ENCODE results near the gene REC114.

The REC114 gene

DNA sequence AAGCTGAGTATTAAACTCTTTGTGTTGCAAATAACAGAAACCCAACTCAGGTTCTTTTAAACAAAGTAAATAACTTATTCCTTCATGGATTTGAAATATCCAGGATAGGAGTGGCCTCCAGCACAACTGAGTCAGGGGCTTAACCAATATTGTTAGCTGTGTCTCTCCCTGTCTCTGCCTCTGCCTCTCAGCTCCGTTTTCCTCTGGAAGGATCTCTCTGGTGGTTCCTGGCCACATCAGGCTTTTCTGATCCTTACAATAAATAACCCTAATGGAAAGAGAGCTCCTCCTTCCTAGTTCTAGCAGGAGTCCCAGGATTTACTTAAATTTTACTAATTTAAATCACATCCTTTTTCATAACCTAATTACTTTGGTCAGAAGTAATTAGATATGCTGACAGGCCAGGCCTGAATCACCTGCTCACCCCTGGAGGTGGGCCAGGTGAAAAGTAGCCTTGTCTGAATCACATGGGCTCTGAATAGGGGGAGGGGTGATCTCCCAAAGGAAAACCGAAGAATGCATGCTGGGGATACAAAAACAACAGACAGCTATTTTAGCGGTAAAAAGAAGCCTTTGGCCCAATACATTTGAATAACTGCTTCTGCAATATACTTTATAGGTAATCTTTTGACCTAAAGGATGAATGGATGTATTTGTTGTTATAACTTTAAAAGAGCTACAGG is 75.4 kb downstream of the REC114 start:
- H3K4me3 ChIP-seq (ENCODE audit: low read depth, low read length): no peak overlapping the region
- in situ Hi-C loops (cut with HindIII; ENCODE audit: low sequenced_read_pairs): no loop called here
- TF ChIP-seq, protein P1, sequence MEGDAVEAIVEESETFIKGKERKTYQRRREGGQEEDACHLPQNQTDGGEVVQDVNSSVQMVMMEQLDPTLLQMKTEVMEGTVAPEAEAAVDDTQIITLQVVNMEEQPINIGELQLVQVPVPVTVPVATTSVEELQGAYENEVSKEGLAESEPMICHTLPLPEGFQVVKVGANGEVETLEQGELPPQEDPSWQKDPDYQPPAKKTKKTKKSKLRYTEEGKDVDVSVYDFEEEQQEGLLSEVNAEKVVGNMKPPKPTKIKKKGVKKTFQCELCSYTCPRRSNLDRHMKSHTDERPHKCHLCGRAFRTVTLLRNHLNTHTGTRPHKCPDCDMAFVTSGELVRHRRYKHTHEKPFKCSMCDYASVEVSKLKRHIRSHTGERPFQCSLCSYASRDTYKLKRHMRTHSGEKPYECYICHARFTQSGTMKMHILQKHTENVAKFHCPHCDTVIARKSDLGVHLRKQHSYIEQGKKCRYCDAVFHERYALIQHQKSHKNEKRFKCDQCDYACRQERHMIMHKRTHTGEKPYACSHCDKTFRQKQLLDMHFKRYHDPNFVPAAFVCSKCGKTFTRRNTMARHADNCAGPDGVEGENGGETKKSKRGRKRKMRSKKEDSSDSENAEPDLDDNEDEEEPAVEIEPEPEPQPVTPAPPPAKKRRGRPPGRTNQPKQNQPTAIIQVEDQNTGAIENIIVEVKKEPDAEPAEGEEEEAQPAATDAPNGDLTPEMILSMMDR (IDR thresholded peaks at IDR 0.05; ENCODE audit: low read depth, low read length): no peak
- no peak for DNase-seq (ENCODE audit: low read depth, low spot score)

DNA sequence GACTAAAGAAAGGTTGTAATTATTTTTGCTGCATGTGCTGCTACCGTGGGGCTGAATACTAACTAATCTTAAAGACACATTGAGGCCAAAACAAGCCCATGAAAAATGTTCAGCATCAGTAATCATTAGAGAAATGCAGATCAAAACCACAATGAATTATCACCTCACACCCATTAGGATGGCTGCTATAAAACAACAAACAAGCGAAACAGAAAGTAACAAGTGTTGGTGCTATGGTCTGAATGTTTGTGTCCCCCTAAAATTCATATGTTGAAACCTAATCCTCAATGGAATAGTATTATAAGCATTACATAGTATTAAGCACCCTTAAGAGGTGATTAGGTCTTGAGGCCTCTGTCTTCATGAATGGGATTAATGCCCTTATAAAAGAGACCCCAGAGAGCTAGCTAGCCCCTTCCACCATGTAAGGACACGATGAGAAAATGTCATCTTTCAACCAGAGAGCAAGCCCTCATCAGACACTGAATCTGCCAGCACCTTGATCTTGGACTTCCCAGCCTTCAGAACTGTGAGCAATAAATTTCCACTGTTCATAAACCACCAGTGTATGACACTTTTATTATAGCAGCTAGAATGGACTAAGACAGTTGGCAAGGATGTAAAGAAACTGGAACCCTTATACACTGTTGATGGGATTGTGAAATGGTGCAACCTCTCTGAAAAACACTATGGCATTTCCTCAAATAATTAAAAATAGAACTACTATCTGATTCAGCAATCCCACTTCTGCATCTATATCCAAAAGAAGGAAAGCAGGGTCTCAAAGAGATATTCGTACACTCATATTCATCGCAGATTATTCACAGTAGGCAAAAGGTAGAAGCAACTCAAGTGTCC is 76.1 kb downstream of the REC114 start:
- in situ Hi-C loops (cut with HindIII; ENCODE audit: low sequenced_read_pairs): no loop called here
- TF ChIP-seq, protein P1 (IDR thresholded peaks at IDR 0.05; ENCODE audit: low read depth, low read length): no peak
- DNase-seq (ENCODE audit: low read depth, low spot score): no peak
- H3K4me3 ChIP-seq (ENCODE audit: low read depth, low read length): no peak overlapping the region

DNA sequence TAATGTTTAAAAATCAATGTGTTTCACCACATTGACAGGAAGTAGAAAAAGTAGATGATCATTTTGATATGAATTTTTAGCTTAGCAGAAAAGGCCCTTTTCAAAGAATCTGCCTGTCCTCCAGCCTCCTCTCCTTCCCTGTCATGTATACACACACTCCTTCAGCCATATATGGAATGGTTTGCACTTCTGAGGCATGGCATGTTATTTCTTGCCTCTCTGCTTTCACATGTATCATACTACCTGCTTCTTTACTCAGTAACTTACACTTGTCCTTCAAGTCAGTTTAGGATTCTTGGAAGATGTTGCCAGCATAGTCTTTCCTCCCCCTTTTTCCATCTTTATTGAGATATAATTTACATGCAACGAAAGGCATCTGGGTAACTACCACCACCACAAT is 79.0 kb downstream of the REC114 start:
- DNase-seq (ENCODE audit: low read depth, low spot score): no peak
- TF ChIP-seq, protein P1 (IDR thresholded peaks at IDR 0.05; ENCODE audit: low read depth, low read length): no peak
- in situ Hi-C loops (cut with HindIII; ENCODE audit: low sequenced_read_pairs): no loop called here

DNA sequence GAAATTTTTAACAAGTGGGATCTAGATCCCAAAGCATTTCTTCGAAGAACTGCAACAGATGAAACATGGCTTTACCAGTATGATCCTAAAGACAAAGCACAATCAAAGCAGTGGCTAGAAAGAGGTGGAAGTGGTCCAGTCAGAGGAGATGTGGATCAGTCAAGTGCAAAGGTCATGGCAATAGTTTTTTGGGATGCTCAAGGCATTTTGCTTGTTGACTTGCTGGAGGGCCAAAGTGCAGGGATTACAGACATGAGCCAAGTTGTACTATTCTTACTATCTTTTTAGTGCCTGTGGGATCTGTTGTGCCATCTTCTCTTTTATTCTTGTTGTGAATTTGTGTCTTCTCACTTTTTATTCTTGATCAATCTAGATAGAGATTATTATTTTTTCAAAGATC is 82.0 kb downstream of the REC114 start:
- TF ChIP-seq, protein P1 (IDR thresholded peaks at IDR 0.05; ENCODE audit: low read depth, low read length): no peak
- no peak for DNase-seq (ENCODE audit: low read depth, low spot score)
- in situ Hi-C loops (cut with HindIII; ENCODE audit: low sequenced_read_pairs): no loop called here
- no peak overlapping the region for H3K4me3 ChIP-seq (ENCODE audit: low read depth, low read length)

More for the DNA sequence above, 79.0 kb downstream of the REC114 start:
- no peak overlapping the region for H3K4me3 ChIP-seq (ENCODE audit: low read depth, low read length)

DNA sequence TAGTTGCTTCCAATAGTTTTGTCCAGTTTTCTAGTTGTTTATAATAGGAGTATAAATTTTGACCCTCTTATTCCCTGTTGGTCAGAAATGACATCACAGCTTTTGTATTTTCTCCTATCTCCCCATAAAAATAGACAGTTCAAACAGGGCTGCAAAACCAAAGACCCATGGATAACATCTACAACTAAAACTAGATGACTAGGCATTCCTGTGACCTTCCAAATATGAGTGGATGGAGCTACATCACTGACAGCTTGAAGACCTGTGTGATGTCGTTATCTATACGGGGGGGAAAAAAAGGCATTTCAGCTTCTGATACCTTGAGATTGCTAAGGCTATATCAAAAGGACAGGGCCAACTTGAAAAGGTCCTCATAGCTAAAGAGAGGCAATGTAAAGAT is 84.6 kb downstream of the REC114 start:
- in situ Hi-C loops (cut with HindIII; ENCODE audit: low sequenced_read_pairs): no loop called here
- DNase-seq (ENCODE audit: low read depth, low spot score): no peak
- TF ChIP-seq, protein P1 (IDR thresholded peaks at IDR 0.05; ENCODE audit: low read depth, low read length): no peak
- no peak overlapping the region for H3K4me3 ChIP-seq (ENCODE audit: low read depth, low read length)

DNA sequence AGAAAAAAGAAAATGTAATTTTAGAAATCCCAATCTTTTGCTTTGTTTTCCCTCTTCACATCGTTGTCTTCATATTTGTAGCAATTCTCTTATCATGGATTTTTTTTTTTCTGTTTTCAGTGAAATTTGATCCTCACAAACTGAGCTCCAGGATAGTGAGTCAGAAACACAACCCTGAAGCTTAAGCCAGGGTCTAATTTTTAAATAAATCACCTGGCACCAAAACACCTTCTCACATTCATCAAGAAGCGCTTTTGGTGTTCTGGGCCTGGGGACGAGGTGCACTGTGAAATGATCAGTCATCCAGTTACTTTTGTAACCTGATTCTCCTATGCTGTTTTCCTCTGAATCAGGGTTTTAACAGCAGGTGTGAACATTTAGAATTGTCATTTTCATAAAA is 87.7 kb downstream of the REC114 start:
- TF ChIP-seq, protein P1 (IDR thresholded peaks at IDR 0.05; ENCODE audit: low read depth, low read length): no peak
- H3K4me3 ChIP-seq (ENCODE audit: low read depth, low read length): no peak overlapping the region
- DNase-seq (ENCODE audit: low read depth, low spot score): no peak
- in situ Hi-C loops (cut with HindIII; ENCODE audit: low sequenced_read_pairs): no loop called here
